Gastroesophageal sphincter (tissue), 4 donors: ENCODE data around the gene ZDHHC3. TPM values are rescaled to one million over a fixed set of nuclear protein-coding genes. Genes with fewer than 3 reads are reported as not detected.

Experiments
- ATAC-seq: fragments of 150-250 bp; one replicate; pipeline ENCODE4 v1.9.1; 2016; ENCODE audit warnings: mild to moderate bottlenecking, moderate library complexity
- H3K27ac ChIP-seq, 4 donors: fragments of 200-600 bp; sonication (generic) in 3 of 4; 1 replicate in 3 of 4; 2 replicates in 1 of 4; pipeline ENCODE4 v1.5.1; 2016 to 2019
- H3K27me3 ChIP-seq: fragments of 200-600 bp; sonication (generic); one replicate; pipeline ENCODE4 v1.5.1; 2019
- H3K36me3 ChIP-seq, 2 donors: fragments of 200-600 bp; sonication (generic); one replicate each; pipeline ENCODE4 v1.5.1; 2019; ENCODE audit warnings: control low read depth in 1 of 2
- H3K4me1 ChIP-seq, 3 donors: fragments of 200-600 bp; sonication (generic); 1 replicate in 2 of 3; 2 replicates in 1 of 3; pipeline ENCODE4 v1.5.1; 2016 to 2019; ENCODE audit warnings: control low read depth in 2 of 3
- H3K4me3 ChIP-seq, 2 donors: fragments of 200-600 bp; sonication (generic); one replicate each; pipeline ENCODE4 v1.5.1; 2019; ENCODE audit warnings: mild to moderate bottlenecking in 1 of 2, moderate library complexity in 1 of 2
- H3K9me3 ChIP-seq, 3 donors: fragments of 200-600 bp; sonication (generic); one replicate each; pipeline ENCODE4 v1.5.1; 2017 to 2019; ENCODE audit warnings: control low read depth in 2 of 3
- CTCF ChIP-seq, 4 experiments: fragments of 200-600 bp in 2 of 4; fragments of 450-650 bp in 2 of 4; sonication (generic) in 1 of 4; IDR thresholded peaks; one replicate each; pipeline ENCODE4 v1.5.1; 2017 to 2019; ENCODE audit warnings: antibody characterized with exemption in 4 of 4, mild to moderate bottlenecking in 2 of 4, moderate library complexity in 2 of 4
- EP300 ChIP-seq: sonication (generic); formaldehyde crosslinking; IDR thresholded peaks from one replicate; pipeline ENCODE4 v1.6.1; 2017; ENCODE audit warnings: antibody characterized with exemption, mild to moderate bottlenecking
- POLR2A ChIP-seq, 2 donors: fragments of 450-650 bp; IDR thresholded peaks; one replicate each; pipeline ENCODE4 v1.6.1; 2017; ENCODE audit warnings: antibody characterized with exemption in 2 of 2, mild to moderate bottlenecking in 2 of 2, moderate library complexity in 1 of 2
- POLR2AphosphoS5 ChIP-seq: sonication (generic); formaldehyde crosslinking; IDR thresholded peaks from one replicate; pipeline ENCODE4 v1.6.1; 2017; ENCODE audit warnings: antibody characterized with exemption
- WGBS, 2 donors: methylation state at CpG; one replicate each; pipeline ENCODE4 v1.1.5; 2018; ENCODE audit warnings: low coverage in 1 of 2; 5-methylcytosine and 5-hydroxymethylcytosine counted together
- total RNA-seq, 4 donors: library from RNA; depleted of rRNA; stranded (reverse); fragments of >200 nt; gene quantifications; one replicate each; pipeline ENCODE4 v1.1.0, GENCODE V29; 2016

ZDHHC3 gene
- total RNA-seq, 4 donors from 2014 or later, result 66.6 to 91.2 (median 78.5) TPM

- no peak for ATAC-seq
- peaks cover 0 to 85% of the 10 kb centered on the region in 2 donors for H3K36me3 ChIP-seq
- 64 to 72% methylated on average over 2 to 3 of the region's 3 CpGs for WGBS, 2 donors
- no peaks in the 10 kb centered on the region for H3K4me1 ChIP-seq
- no peaks in the 10 kb centered on the region for H3K27me3 ChIP-seq
- no peak overlapping the region for H3K27ac ChIP-seq
- H3K4me3 ChIP-seq, result no peak overlapping the region
- no peaks in the 10 kb centered on the region for H3K9me3 ChIP-seq
- TF ChIP-seq POLR2AphosphoS5 (no peak), EP300 (no peak), POLR2A (IDR thresholded peaks at IDR 0.05) (no peak), CTCF (IDR thresholded peaks at IDR 0.05) (no peak)
Measured at GRCh38 chr3:44923632-44924456, 52.1 kb downstream of the ZDHHC3 start.

DNA sequence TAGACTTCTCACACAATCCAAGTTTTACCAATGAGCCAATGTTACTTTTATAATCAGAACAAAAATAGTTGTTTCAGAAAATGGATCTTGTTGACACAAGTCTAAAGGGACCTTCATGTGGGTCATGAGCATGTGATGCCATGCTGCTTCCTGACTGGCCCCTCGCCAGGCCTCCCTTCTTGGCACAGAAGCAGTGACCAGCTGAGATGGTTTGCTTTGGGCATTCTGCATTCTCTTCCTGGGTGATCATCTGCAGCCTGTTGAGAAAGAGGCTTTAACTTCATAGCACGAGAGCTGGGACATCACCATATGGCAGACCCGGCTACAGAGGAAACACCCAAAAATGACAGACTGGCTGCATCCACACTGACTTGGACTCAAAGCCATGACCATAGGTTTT is 55.9 kb downstream of the ZDHHC3 start:
- peaks cover 0 to 6% (median 0%) of the 10 kb centered on the region in 3 donors for H3K4me1 ChIP-seq
- H3K27ac ChIP-seq, result no peak overlapping the region
- peaks cover 0 to 74% of the 10 kb centered on the region in 2 donors for H3K36me3 ChIP-seq
- no peaks in the 10 kb centered on the region for H3K27me3 ChIP-seq
- TF ChIP-seq POLR2A (IDR thresholded peaks at IDR 0.05), result no peak
- TF ChIP-seq EP300, result no peak
- TF ChIP-seq POLR2AphosphoS5, result no peak
- ATAC-seq, result no peak
- WGBS, 2 donors, result 92% methylated on average over 2 of the region's 3 CpGs; no CpG with 5 or more reads in 1 of the 2 donors
- no peaks in the 10 kb centered on the region for H3K9me3 ChIP-seq
- no peak overlapping the region for H3K4me3 ChIP-seq

GRCh38 chr3:44918581-44918980 is 57.4 kb downstream of the ZDHHC3 start:
- H3K27me3 ChIP-seq, result no peaks in the 10 kb centered on the region
- peaks cover 0 to 6% (median 0%) of the 10 kb centered on the region in 3 donors for H3K4me1 ChIP-seq
- H3K36me3 ChIP-seq, result peaks cover 0 to 64% of the 10 kb centered on the region in 2 donors
- 76 to 80% methylated on average over 2 to 4 of the region's 6 CpGs for WGBS, 2 donors
- H3K9me3 ChIP-seq, result no peaks in the 10 kb centered on the region
- ATAC-seq, result no peak
- no peak overlapping the region for H3K27ac ChIP-seq
- H3K4me3 ChIP-seq, result no peak overlapping the region
- TF ChIP-seq POLR2AphosphoS5 (no peak), EP300 (no peak), POLR2A (IDR thresholded peaks at IDR 0.05) (no peak), CTCF (IDR thresholded peaks at IDR 0.05) (no peak)

GRCh38 chr3:44918087-44918486 is 57.9 kb downstream of the ZDHHC3 start:
- ATAC-seq, result no peak
- WGBS, 2 donors, result 100% methylated on average over 1 of the region's 12 CpGs; no CpG with 5 or more reads in 1 of the 2 donors
- no peak for TF ChIP-seq EP300
- TF ChIP-seq CTCF (IDR thresholded peaks at IDR 0.05), result no peak
- no peak for TF ChIP-seq POLR2A (IDR thresholded peaks at IDR 0.05)
- TF ChIP-seq POLR2AphosphoS5, result no peak
- Histone ChIP-seq H3K27ac (no peak overlapping the region), H3K27me3 (no peaks in the 10 kb centered on the region), H3K4me1 (peaks cover 0 to 6% (median 0%) of the 10 kb centered on the region in 3 donors), H3K36me3 (peaks cover 0 to 60% of the 10 kb centered on the region in 2 donors), H3K4me3 (no peak overlapping the region), H3K9me3 (no peaks in the 10 kb centered on the region)

DNA sequence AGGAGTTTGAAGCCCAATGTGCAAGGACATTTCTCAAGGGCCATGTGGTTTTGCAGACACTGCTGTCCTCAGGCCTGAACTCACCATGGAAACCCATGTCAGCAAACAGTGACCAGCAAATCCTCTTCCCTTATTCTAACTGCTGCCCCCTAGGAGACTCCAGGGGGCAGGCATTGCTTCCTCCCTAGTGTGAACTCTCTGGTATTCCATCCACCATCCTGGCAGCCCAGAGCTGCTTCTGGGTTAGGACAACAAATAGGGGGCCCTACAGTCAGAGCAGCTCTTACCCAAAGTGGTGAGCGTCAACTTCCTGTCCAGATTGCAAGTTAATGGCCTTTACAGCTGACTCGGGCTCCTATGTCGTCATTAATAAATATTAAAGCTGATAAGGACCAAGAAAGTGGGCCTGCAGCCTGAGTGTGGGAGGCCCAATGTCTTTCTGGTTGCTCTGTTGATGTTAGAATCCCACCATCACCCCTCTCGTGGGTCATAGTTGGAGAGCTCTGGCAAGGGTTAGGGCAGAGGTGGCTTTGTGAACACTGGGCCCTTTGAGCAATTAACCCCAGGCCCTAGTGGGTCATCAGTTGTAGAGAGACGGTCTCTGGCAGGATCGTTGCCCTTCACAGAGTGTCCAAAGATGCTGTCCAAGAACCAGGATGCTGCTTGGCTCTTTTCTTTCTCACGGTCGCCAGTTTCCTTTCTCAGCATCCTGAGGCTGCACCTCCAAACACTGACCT is 60.1 kb downstream of the ZDHHC3 start:
- Histone ChIP-seq H3K4me1 (peaks cover 0 to 6% (median 0%) of the 10 kb centered on the region in 3 donors), H3K27me3 (no peaks in the 10 kb centered on the region), H3K36me3 (peaks cover 0 to 37% of the 10 kb centered on the region in 2 donors), H3K27ac (no peak overlapping the region), H3K4me3 (no peak overlapping the region), H3K9me3 (no peaks in the 10 kb centered on the region)
- no peak for ATAC-seq
- TF ChIP-seq POLR2AphosphoS5 (no peak), EP300 (no peak), CTCF (IDR thresholded peaks at IDR 0.05) (no peak), POLR2A (IDR thresholded peaks at IDR 0.05) (no peak)
- WGBS, 2 donors, result 30 to 87% methylated on average over 3 to 4 of the region's 8 CpGs
